ENCODE data around the gene RAP1GDS1.

- no peak for TF ChIP-seq CTCF (IDR thresholded peaks at IDR 0.05; ENCODE audit: borderline replicate concordance, extremely low read depth, low read length, poor library complexity, severe bottlenecking)
- no peak for TF ChIP-seq EZH2 (IDR thresholded peaks at IDR 0.05; ENCODE audit: borderline replicate concordance, low read depth, low read length, severe bottlenecking)
Measured at GRCh38 chr4:98444371-98444770, 183.2 kb downstream of the RAP1GDS1 start.

Measured in DND-41 (cell line).